Keratinocyte (primary cell): ENCODE results near the gene ECT2L. TPM values are rescaled to one million over a fixed set of nuclear protein-coding genes. Genes with fewer than 3 reads are reported as not detected.

ENCODE experiments used
- DNase-seq: peaks from one replicate; pipeline ENCODE4 v3.0.0-alpha.2; 2011; ENCODE audit warnings: low read depth, missing footprints, low spot score
- FAIRE-seq: peaks from 2 replicates; lab custom pipeline; 2011; peaks lifted over from hg19 to GRCh38; lab: Jason Lieb, UNC
- H2AFZ ChIP-seq: 2 replicates; pipeline ENCODE4 v1.6.0; 2012; ENCODE audit warnings: low read length, control low read depth, inconsistent platforms; ENCODE audit not compliant: control insufficient read depth
- H3K27ac ChIP-seq: 2 replicates; pipeline ENCODE4 v1.5.1; 2011; ENCODE audit warnings: low read length; ENCODE audit not compliant: control insufficient read depth, insufficient read depth
- H3K27me3 ChIP-seq: 3 replicates; pipeline ENCODE4 v1.6.0; 2011; ENCODE audit warnings: low read length; ENCODE audit not compliant: control insufficient read depth, insufficient read depth; ENCODE audit errors: extremely low read depth
- H3K36me3 ChIP-seq, 2 experiments: 2 replicates in 1 of 2; 3 replicates in 1 of 2; pipeline ENCODE4 v1.5.1; 2011; ENCODE audit warnings: low read length in 2 of 2, mild to moderate bottlenecking in 1 of 2; ENCODE audit not compliant: control insufficient read depth in 2 of 2, insufficient read depth in 2 of 2; ENCODE audit errors: extremely low read depth in 1 of 2
- H3K4me1 ChIP-seq: 3 replicates; pipeline ENCODE4 v1.5.1; 2011; ENCODE audit warnings: low read length; ENCODE audit not compliant: control insufficient read depth, insufficient read depth; ENCODE audit errors: extremely low read depth
- H3K4me2 ChIP-seq: 3 replicates; pipeline ENCODE4 v1.6.0; 2011; ENCODE audit warnings: low read depth, low read length; ENCODE audit not compliant: control insufficient read depth, insufficient read depth; ENCODE audit errors: extremely low read depth
- H3K4me3 ChIP-seq, 3 experiments: fragments of 200-600 bp in 1 of 3; sonication (generic) in 1 of 3; 2 replicates in 2 of 3; 3 replicates in 1 of 3; pipeline ENCODE4 v1.5.1; 2011 to 2016; ENCODE audit warnings: low read length in 3 of 3, mild to moderate bottlenecking in 3 of 3, control low read depth in 2 of 3, inconsistent platforms in 1 of 3, low read depth in 1 of 3, mixed read lengths in 1 of 3, mixed run types in 1 of 3, moderate library complexity in 1 of 3; ENCODE audit not compliant: control insufficient read depth in 2 of 3, insufficient read depth in 2 of 3; ENCODE audit errors: extremely low read depth in 1 of 3
- H3K79me2 ChIP-seq: 2 replicates; pipeline ENCODE4 v1.6.0; 2012; ENCODE audit warnings: low read length; ENCODE audit not compliant: control insufficient read depth, insufficient read depth
- H3K9ac ChIP-seq: 3 replicates; pipeline ENCODE4 v1.6.0; 2011; ENCODE audit warnings: low read length; ENCODE audit not compliant: control insufficient read depth, insufficient read depth; ENCODE audit errors: extremely low read depth
- H3K9me1 ChIP-seq: 3 replicates; pipeline ENCODE4 v1.6.0; 2011; ENCODE audit warnings: low read length; ENCODE audit not compliant: control insufficient read depth, insufficient read depth; ENCODE audit errors: extremely low read depth
- H3K9me3 ChIP-seq: 2 replicates; pipeline ENCODE4 v1.5.1; 2012; ENCODE audit warnings: low read depth, low read length; ENCODE audit not compliant: control insufficient read depth
- H4K20me1 ChIP-seq: 3 replicates; pipeline ENCODE4 v1.6.0; 2011; ENCODE audit warnings: low read length; ENCODE audit not compliant: control insufficient read depth, insufficient read depth; ENCODE audit errors: extremely low read depth
- CTCF ChIP-seq, 3 experiments: IDR thresholded peaks in 1 of 3; conservative IDR thresholded peaks in 1 of 3; optimal IDR thresholded peaks in 1 of 3; 2 replicates in 2 of 3; 3 replicates in 1 of 3; pipeline versions ENCODE3 to v1.5.1; 2011; ENCODE audit warnings: low read length in 3 of 3, mild to moderate bottlenecking in 3 of 3, moderate library complexity in 2 of 3, control low read depth in 1 of 3, inconsistent platforms in 1 of 3; ENCODE audit not compliant: insufficient read depth in 2 of 3; ENCODE audit errors: extremely low read depth in 1 of 3
- EZH2 ChIP-seq: IDR thresholded peaks from one replicate; pipeline ENCODE4 v1.6.1; 2012; ENCODE audit warnings: inconsistent platforms, mild to moderate bottlenecking, low read length, moderate library complexity
- dilution Hi-C: fragments of 300-500 bp; cut with MboI; formaldehyde crosslinking; loops from one replicate; pipeline ENCODE4 v1.7.0; 2020; ENCODE audit warnings: low sequenced_read_pairs; ENCODE audit not compliant: extremely low pct_ligation_motif_present
- polyA plus RNA-seq, 5 experiments: library from polyadenylated mRNA; depleted of rRNA in 3 of 5; stranded (reverse) in 3 of 5; stranded (forward) in 1 of 5; unstranded in 1 of 5; fragments of >200 nt; gene quantifications; 1 replicate in 1 of 5; 2 replicates in 3 of 5; 3 replicates in 1 of 5; pipeline versions ENCODE4 v1.2.1 to v1.2.3, GENCODE V29; 2011 to 2012; ENCODE audit warnings: missing spikeins in 2 of 5, low read depth in 1 of 5, low replicate concordance in 1 of 5

Gene ECT2L
- polyA plus RNA-seq, 1 donor (not counting 4 experiments of a cell fraction or from before 2014, with no cell fraction given), result 0.01 TPM

GRCh38 chr6:138909975-138910374 is 114.1 kb downstream of the ECT2L start:
- H3K9me3 ChIP-seq, result no peaks in the 10 kb centered on the region
- TF ChIP-seq CTCF (optimal IDR thresholded peaks at IDR 0.05 in 1 of 3, IDR thresholded peaks at IDR 0.05 in 1 of 3, conservative IDR thresholded peaks at IDR 0.05 in 1 of 3; ENCODE audit: extremely low read depth in 1 of 3, insufficient read depth in 2 of 3, low read length in 3 of 3) (no peak), EZH2 (no peak)
- dilution Hi-C loops, result no loop called here
- H3K27me3 ChIP-seq, result no peaks in the 10 kb centered on the region
- H3K4me3 ChIP-seq, result no peak overlapping the region
- FAIRE-seq, result no peak
- no peak overlapping the region for H2AFZ ChIP-seq
- no peak for DNase-seq
- no peak overlapping the region for H3K9ac ChIP-seq
- no peaks in the 10 kb centered on the region for H3K9me1 ChIP-seq
- H3K4me2 ChIP-seq, result no peak overlapping the region
- no peaks in the 10 kb centered on the region for H4K20me1 ChIP-seq
- H3K27ac ChIP-seq, result no peak overlapping the region
- peaks cover 8% of the 10 kb centered on the region for H3K4me1 ChIP-seq
- H3K36me3 ChIP-seq, result peaks cover 18 to 27% of the 10 kb centered on the region in 2 experiments
- H3K79me2 ChIP-seq, result no peaks in the 10 kb centered on the region

DNA sequence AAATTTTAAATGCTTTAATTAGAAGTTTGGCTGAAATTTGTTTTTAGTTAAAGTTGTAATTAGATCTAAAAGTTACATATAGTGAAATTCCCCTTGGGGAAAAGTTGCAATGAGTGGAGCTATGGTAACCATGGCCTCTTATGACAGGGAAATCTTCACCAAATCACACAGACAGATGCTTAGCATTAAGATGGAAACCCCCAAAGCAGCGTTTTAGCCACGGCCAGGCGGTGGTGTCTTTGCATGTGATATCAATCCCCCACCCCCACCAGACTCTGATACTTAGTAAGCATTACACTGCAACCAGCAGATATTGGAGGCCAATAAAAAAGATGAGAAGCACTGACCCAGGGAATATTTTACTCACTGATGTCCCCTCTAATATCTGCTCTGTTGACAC is 116.4 kb downstream of the ECT2L start:
- dilution Hi-C loops, result no loop called here
- no peaks in the 10 kb centered on the region for H3K79me2 ChIP-seq
- H3K4me3 ChIP-seq, result no peak overlapping the region
- H3K9me3 ChIP-seq, result no peaks in the 10 kb centered on the region
- no peaks in the 10 kb centered on the region for H3K27me3 ChIP-seq
- H3K9me1 ChIP-seq, result no peaks in the 10 kb centered on the region
- no peak overlapping the region for H3K4me2 ChIP-seq
- no peak overlapping the region for H3K27ac ChIP-seq
- no peaks in the 10 kb centered on the region for H4K20me1 ChIP-seq
- H2AFZ ChIP-seq, result no peak overlapping the region
- peaks cover 16 to 25% of the 10 kb centered on the region in 2 experiments for H3K36me3 ChIP-seq
- DNase-seq (no peak), FAIRE-seq (no peak)
- H3K9ac ChIP-seq, result no peak overlapping the region
- TF ChIP-seq CTCF (optimal IDR thresholded peaks at IDR 0.05 in 1 of 3, IDR thresholded peaks at IDR 0.05 in 1 of 3, conservative IDR thresholded peaks at IDR 0.05 in 1 of 3; ENCODE audit: extremely low read depth in 1 of 3, insufficient read depth in 2 of 3, low read length in 3 of 3) (no peak), EZH2 (no peak)
- peaks cover 11% of the 10 kb centered on the region for H3K4me1 ChIP-seq
